Stimulated activated naive CD8-positive, alpha-beta T cell treated with anti-CD3 and anti-CD28 coated beads, Interleukin-15, Interleukin-2, amounts not matched to agents 100 ng/mL and 50 ng/mL, for 24 hours (primary cell): Measurements from ENCODE around the gene PLP1.
"Not testable (repeated sequence)": the region's sequence is repeated elsewhere in the genome, so short reads cannot be mapped to it uniquely, and the experiment has no call there.

ENCODE experiments used
- H3K27ac Mint-ChIP-seq: one replicate; pipeline ENCODE4 v1.8.0; 2021; ENCODE audit warnings: mild to moderate bottlenecking, mixed read lengths
- H3K27me3 Mint-ChIP-seq: one replicate; pipeline ENCODE4 v1.8.0; 2021; ENCODE audit warnings: mixed read lengths
- H3K36me3 Mint-ChIP-seq: one replicate; pipeline ENCODE4 v1.8.0; 2021; ENCODE audit warnings: low read depth, mixed read lengths
- H3K4me1 Mint-ChIP-seq: one replicate; pipeline ENCODE4 v1.8.0; 2021; ENCODE audit warnings: low read depth, mixed read lengths
- H3K4me3 Mint-ChIP-seq: one replicate; pipeline ENCODE4 v1.8.0; 2021; ENCODE audit warnings: mild to moderate bottlenecking, mixed read lengths
- H3K9me3 Mint-ChIP-seq: one replicate; pipeline ENCODE4 v1.8.0; 2021; ENCODE audit warnings: mixed read lengths

The PLP1 gene

GRCh38 chrX:103763541-103763940, 13.1 kb upstream of the PLP1 start:
- H3K27me3 Mint-ChIP-seq, H3K4me3 Mint-ChIP-seq, H3K4me1 Mint-ChIP-seq, H3K27ac Mint-ChIP-seq, H3K36me3 Mint-ChIP-seq, H3K9me3 Mint-ChIP-seq: not testable (repeated sequence)

GRCh38 chrX:103766813-103767555, 9.7 kb upstream of the PLP1 start:
- H3K4me3 Mint-ChIP-seq, H3K4me1 Mint-ChIP-seq, H3K27me3 Mint-ChIP-seq, H3K27ac Mint-ChIP-seq, H3K9me3 Mint-ChIP-seq, H3K36me3 Mint-ChIP-seq: not testable (repeated sequence)

GRCh38 chrX:103773445-103773844, 3.2 kb upstream of the PLP1 start:
- Mint-ChIP-seq H3K27me3 (no peaks in the 10 kb centered on the region), H3K4me1 (no peaks in the 10 kb centered on the region), H3K27ac (no peak overlapping the region), H3K36me3 (no peaks in the 10 kb centered on the region), H3K4me3 (no peak overlapping the region), H3K9me3 (no peaks in the 10 kb centered on the region)

GRCh38 chrX:103774070-103774642, 2.5 kb upstream of the PLP1 start:
- Mint-ChIP-seq H3K4me3 (no peak overlapping the region), H3K9me3 (no peaks in the 10 kb centered on the region), H3K27me3 (no peaks in the 10 kb centered on the region), H3K36me3 (no peaks in the 10 kb centered on the region), H3K27ac (no peak overlapping the region), H3K4me1 (no peaks in the 10 kb centered on the region)

GRCh38 chrX:103779141-103779789, 2.6 kb downstream of the PLP1 start:
- Mint-ChIP-seq H3K9me3 (no peaks in the 10 kb centered on the region), H3K4me3 (no peak overlapping the region), H3K36me3 (no peaks in the 10 kb centered on the region), H3K27ac (no peak overlapping the region), H3K4me1 (no peaks in the 10 kb centered on the region), H3K27me3 (no peaks in the 10 kb centered on the region)

GRCh38 chrX:103780336-103781061, 3.9 kb downstream of the PLP1 start:
- Mint-ChIP-seq H3K4me3 (no peak overlapping the region), H3K27me3 (no peaks in the 10 kb centered on the region), H3K36me3 (no peaks in the 10 kb centered on the region), H3K9me3 (no peaks in the 10 kb centered on the region), H3K4me1 (no peaks in the 10 kb centered on the region), H3K27ac (no peak overlapping the region)

- Mint-ChIP-seq H3K27me3 (no peaks in the 10 kb centered on the region), H3K9me3 (no peaks in the 10 kb centered on the region), H3K4me1 (no peaks in the 10 kb centered on the region), H3K27ac (no peak overlapping the region), H3K4me3 (no peak overlapping the region), H3K36me3 (no peaks in the 10 kb centered on the region)
These were observed 4.4 kb downstream of the PLP1 start for GRCh38 chrX:103781062-103781402.

- Mint-ChIP-seq H3K4me1 (no peaks in the 10 kb centered on the region), H3K27ac (no peak overlapping the region), H3K27me3 (no peaks in the 10 kb centered on the region), H3K9me3 (no peaks in the 10 kb centered on the region), H3K4me3 (no peak overlapping the region), H3K36me3 (no peaks in the 10 kb centered on the region)
These were observed 5.1 kb downstream of the PLP1 start for GRCh38 chrX:103781706-103782105.

- no peaks in the 10 kb centered on the region for H3K9me3 Mint-ChIP-seq
- H3K27ac Mint-ChIP-seq = no peak overlapping the region
- H3K4me1 Mint-ChIP-seq = no peaks in the 10 kb centered on the region
- H3K36me3 Mint-ChIP-seq = no peaks in the 10 kb centered on the region
- H3K27me3 Mint-ChIP-seq = no peaks in the 10 kb centered on the region
- no peak overlapping the region for H3K4me3 Mint-ChIP-seq
These were observed 6.0 kb downstream of the PLP1 start for GRCh38 chrX:103782640-103783039.

- Mint-ChIP-seq H3K4me3 (no peak overlapping the region), H3K27me3 (no peaks in the 10 kb centered on the region), H3K36me3 (no peaks in the 10 kb centered on the region), H3K4me1 (no peaks in the 10 kb centered on the region), H3K27ac (no peak overlapping the region), H3K9me3 (no peaks in the 10 kb centered on the region)
These were observed 6.6 kb downstream of the PLP1 start for GRCh38 chrX:103783196-103783595.

- Mint-ChIP-seq H3K27ac (no peak overlapping the region), H3K4me1 (peaks cover 4% of the 10 kb centered on the region), H3K27me3 (no peaks in the 10 kb centered on the region), H3K4me3 (no peak overlapping the region), H3K36me3 (no peaks in the 10 kb centered on the region), H3K9me3 (no peaks in the 10 kb centered on the region)
These were observed 7.3 kb downstream of the PLP1 start for GRCh38 chrX:103783971-103784370.

- Mint-ChIP-seq H3K27me3 (no peaks in the 10 kb centered on the region), H3K4me3 (no peak overlapping the region), H3K9me3 (no peaks in the 10 kb centered on the region), H3K27ac (no peak overlapping the region), H3K36me3 (no peaks in the 10 kb centered on the region), H3K4me1 (peaks cover 9% of the 10 kb centered on the region)
These were observed 12.4 kb downstream of the PLP1 start for GRCh38 chrX:103789004-103789403.

- Mint-ChIP-seq H3K4me3 (no peak overlapping the region), H3K27me3 (no peaks in the 10 kb centered on the region), H3K27ac (no peak overlapping the region), H3K4me1 (peaks cover 9% of the 10 kb centered on the region), H3K36me3 (no peaks in the 10 kb centered on the region), H3K9me3 (no peaks in the 10 kb centered on the region)
These were observed 14.6 kb downstream of the PLP1 start for GRCh38 chrX:103791228-103791627.

- H3K9me3 Mint-ChIP-seq = no peaks in the 10 kb centered on the region
- no peaks in the 10 kb centered on the region for H3K27me3 Mint-ChIP-seq
These were observed 15.3 kb downstream of the PLP1 start for GRCh38 chrX:103791826-103792485.

More at GRCh38 chrX:103791826-103792485, 15.3 kb downstream of the PLP1 start:
- H3K27ac Mint-ChIP-seq = no peak overlapping the region
- no peaks in the 10 kb centered on the region for H3K36me3 Mint-ChIP-seq
- no peak overlapping the region for H3K4me3 Mint-ChIP-seq
- H3K4me1 Mint-ChIP-seq = peaks cover 9% of the 10 kb centered on the region
